Rectal smooth muscle tissue (tissue), 1 donor: Measurements from ENCODE around the gene AGAP1.

ENCODE experiments used
- H3K27ac ChIP-seq: one replicate; pipeline ENCODE4 v1.7.0; 2013; ENCODE audit warnings: low read depth, low read length, inconsistent platforms
- H3K27me3 ChIP-seq: one replicate; pipeline ENCODE4 v1.7.0; 2013; ENCODE audit warnings: low read length; ENCODE audit not compliant: control insufficient read depth, insufficient read depth
- H3K36me3 ChIP-seq: one replicate; pipeline ENCODE4 v1.7.0; 2013; ENCODE audit warnings: low read length; ENCODE audit not compliant: control insufficient read depth, insufficient read depth
- H3K4me1 ChIP-seq: one replicate; pipeline ENCODE4 v1.7.0; 2013; ENCODE audit warnings: low read length; ENCODE audit not compliant: control insufficient read depth, insufficient read depth
- H3K4me3 ChIP-seq: one replicate; pipeline ENCODE4 v1.7.0; 2013; ENCODE audit warnings: low read length
- H3K9ac ChIP-seq: one replicate; pipeline ENCODE4 v1.7.0; 2013; ENCODE audit warnings: low read length

Gene AGAP1

DNA sequence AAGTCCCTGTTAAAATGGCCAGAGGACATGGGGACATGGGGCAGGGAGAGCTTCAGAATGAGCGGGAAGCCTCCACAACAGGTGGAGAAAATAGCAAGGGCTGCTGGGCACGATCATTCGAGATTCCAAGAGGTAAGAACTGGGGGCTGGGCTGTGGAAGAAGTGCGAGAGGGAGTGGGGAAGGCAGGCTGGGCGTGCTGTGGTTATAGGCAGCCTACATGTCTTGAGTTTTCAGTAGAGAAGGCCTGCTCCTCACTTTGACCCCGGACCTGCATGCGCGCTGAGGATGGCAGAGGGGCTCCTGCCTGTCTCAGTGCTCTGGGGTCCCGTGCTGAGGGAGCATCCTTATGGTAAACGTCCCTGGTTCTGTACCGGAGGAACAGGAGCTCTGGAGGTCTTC, 115.5 kb downstream of the AGAP1 start:
- Histone ChIP-seq H3K27me3 (no peaks in the 10 kb centered on the region), H3K27ac (no peak overlapping the region), H3K4me1 (peaks cover 13% of the 10 kb centered on the region), H3K4me3 (no peak overlapping the region), H3K9ac (no peak overlapping the region), H3K36me3 (no peaks in the 10 kb centered on the region)

DNA sequence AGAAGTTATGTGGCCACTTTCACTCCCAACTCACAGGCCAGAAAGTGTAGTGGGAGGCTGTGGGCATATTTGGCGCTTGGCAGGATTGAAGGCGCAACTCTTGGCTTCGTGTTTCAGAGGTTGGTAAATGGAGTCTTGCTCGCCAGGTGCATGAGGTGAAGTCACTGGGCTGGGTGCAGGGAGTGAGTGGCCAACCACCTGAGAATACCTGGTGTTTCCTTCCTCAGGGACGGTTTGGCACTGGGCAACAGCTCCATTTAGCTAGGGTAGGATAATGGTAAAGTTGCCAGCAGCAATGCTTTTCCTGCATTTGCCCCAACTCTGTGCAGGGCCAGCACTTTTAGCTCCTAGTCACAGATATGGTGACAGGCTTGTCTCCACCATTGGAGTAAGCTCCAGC, 115.9 kb downstream of the AGAP1 start:
- peaks cover 13% of the 10 kb centered on the region for H3K4me1 ChIP-seq

DNA sequence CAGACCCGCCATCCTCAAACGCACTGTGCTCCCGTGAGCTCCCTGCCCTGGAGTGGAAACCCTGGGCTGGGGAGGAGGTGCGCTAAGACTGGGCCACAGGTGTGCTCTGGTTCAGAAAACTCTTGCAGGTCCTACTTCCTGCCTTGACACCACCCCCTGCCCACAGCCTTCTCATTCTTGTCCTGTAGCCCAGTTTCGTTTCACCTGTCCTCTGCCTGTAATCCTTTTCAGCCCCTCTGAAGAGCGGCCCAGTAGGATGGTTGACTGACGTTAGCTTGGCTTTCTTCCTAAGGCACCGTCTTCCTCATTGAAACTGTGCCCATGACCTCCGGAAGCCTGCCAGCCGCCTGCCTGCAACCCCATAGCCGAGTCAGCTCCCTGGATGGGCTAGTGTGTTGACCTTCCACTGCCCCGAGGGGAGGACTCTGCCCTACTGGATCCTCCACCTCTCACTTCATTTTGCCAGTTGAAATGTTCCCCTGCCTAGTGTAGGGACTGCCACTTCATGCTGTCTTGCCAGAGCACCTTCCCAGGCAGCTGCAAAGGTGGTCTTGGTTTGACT, 116.9 kb downstream of the AGAP1 start:
- H3K36me3 ChIP-seq, result no peaks in the 10 kb centered on the region
- no peak overlapping the region for H3K27ac ChIP-seq
- no peak overlapping the region for H3K9ac ChIP-seq
- H3K4me3 ChIP-seq, result no peak overlapping the region
- peaks cover 13% of the 10 kb centered on the region for H3K4me1 ChIP-seq
- no peaks in the 10 kb centered on the region for H3K27me3 ChIP-seq

More for the DNA sequence above, 115.9 kb downstream of the AGAP1 start:
- no peaks in the 10 kb centered on the region for H3K27me3 ChIP-seq
- H3K27ac ChIP-seq, result no peak overlapping the region
- H3K4me3 ChIP-seq, result no peak overlapping the region
- H3K36me3 ChIP-seq, result no peaks in the 10 kb centered on the region
- no peak overlapping the region for H3K9ac ChIP-seq

DNA sequence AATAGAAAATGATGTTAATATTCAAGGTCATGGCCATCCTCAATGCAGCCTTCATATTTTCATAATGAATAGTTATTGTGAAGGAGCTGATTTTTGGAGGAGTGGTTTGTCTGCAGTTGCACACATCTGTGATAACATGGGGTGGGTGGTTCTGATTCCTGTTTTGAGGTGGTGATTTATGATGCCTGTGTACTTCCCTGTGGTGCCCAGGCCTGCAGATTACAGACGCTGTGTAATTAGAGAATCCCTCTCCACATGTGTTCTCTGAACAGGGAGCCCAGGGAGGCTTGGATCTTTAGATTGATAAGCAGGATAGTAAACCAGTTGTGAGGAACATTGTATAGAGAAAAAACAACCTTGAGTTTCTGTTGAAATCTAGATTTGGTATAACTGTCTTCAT, 117.5 kb downstream of the AGAP1 start:
- Histone ChIP-seq H3K36me3 (no peaks in the 10 kb centered on the region), H3K27ac (no peak overlapping the region), H3K27me3 (no peaks in the 10 kb centered on the region), H3K4me3 (no peak overlapping the region), H3K9ac (no peak overlapping the region), H3K4me1 (peaks cover 7% of the 10 kb centered on the region)

GRCh38 chr2:235611756-235612155, 117.9 kb downstream of the AGAP1 start:
- H3K36me3 ChIP-seq, result no peaks in the 10 kb centered on the region
- H3K27ac ChIP-seq, result no peak overlapping the region
- H3K9ac ChIP-seq, result no peak overlapping the region
- H3K27me3 ChIP-seq, result no peaks in the 10 kb centered on the region
- H3K4me1 ChIP-seq, result peaks cover 6% of the 10 kb centered on the region
- H3K4me3 ChIP-seq, result no peak overlapping the region

DNA sequence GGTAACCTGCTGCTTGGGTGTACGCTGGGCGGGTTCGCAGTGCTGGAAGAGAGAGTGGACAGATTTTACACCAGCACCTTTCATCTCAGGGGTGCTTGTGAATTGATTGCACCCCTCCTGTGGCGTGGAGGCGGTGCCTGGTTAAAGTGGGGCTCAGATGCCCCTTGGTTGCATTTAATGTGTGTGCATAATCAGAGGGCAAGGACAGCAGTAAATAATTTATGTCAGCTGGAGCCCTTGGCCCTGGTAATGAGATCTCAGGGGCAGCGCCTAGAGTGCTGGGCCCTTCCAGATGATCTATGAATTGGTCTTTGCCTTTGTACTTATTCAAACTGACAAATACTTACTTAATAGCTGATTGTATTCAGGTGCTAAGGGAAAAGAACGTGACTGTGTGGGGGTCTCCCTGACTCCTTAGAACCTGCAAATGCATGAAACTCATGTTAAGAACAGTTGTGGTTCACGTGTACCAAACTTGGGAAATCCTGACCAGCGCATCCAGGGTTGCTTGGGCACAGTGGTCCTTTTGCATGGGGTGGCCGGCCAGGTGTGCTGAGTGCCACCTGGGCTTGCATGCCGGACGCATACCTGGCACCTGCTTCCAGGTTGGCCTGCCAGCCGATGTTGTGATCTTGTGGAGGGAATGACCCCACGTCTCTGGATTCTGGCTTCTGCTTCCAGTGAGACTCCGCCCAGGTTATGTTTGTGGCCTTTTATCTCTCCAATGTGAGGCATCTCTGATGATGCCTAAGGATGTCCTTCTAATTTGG, 118.5 kb downstream of the AGAP1 start:
- H3K4me1 ChIP-seq, result peaks cover 6% of the 10 kb centered on the region
- H3K36me3 ChIP-seq, result no peaks in the 10 kb centered on the region
- H3K27me3 ChIP-seq, result no peaks in the 10 kb centered on the region
- H3K4me3 ChIP-seq, result no peak overlapping the region
- H3K9ac ChIP-seq, result no peak overlapping the region
- no peak overlapping the region for H3K27ac ChIP-seq

DNA sequence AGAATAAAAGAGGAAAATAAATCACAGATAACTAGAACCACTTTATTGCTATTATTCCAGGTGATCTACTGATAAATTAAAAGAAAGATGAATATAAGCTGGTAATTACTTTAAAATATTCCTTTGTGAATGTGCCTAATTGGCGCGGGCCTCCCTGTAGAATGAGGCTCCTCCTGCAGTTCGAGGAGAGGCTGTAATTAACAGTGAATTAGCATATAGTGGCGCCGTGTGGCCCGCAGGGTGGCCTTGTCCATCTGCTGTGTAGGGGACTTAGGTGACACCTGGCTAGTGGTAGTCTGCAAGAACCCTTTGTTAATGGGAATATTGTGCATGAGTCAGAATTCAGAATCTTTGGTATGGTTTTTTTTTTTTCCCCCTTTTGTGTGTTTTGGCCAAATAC, 119.8 kb downstream of the AGAP1 start:
- Histone ChIP-seq H3K4me1 (peaks cover 5% of the 10 kb centered on the region), H3K36me3 (no peaks in the 10 kb centered on the region), H3K9ac (no peak overlapping the region), H3K27ac (no peak overlapping the region), H3K4me3 (no peak overlapping the region), H3K27me3 (no peaks in the 10 kb centered on the region)

- peaks cover 2% of the 10 kb centered on the region for H3K4me1 ChIP-seq
- no peak overlapping the region for H3K9ac ChIP-seq
Measured at GRCh38 chr2:235614176-235614860, 120.5 kb downstream of the AGAP1 start.

GRCh38 chr2:235614900-235615712, 121.3 kb downstream of the AGAP1 start:
- Histone ChIP-seq H3K27me3 (no peaks in the 10 kb centered on the region), H3K36me3 (no peaks in the 10 kb centered on the region), H3K4me1 (peaks cover 2% of the 10 kb centered on the region), H3K27ac (peak overlapping the region; percentile 7), H3K4me3 (no peak overlapping the region), H3K9ac (no peak overlapping the region)

More at GRCh38 chr2:235614176-235614860, 120.5 kb downstream of the AGAP1 start:
- H3K27me3 ChIP-seq, result no peaks in the 10 kb centered on the region
- no peaks in the 10 kb centered on the region for H3K36me3 ChIP-seq
- H3K27ac ChIP-seq, result no peak overlapping the region
- no peak overlapping the region for H3K4me3 ChIP-seq

DNA sequence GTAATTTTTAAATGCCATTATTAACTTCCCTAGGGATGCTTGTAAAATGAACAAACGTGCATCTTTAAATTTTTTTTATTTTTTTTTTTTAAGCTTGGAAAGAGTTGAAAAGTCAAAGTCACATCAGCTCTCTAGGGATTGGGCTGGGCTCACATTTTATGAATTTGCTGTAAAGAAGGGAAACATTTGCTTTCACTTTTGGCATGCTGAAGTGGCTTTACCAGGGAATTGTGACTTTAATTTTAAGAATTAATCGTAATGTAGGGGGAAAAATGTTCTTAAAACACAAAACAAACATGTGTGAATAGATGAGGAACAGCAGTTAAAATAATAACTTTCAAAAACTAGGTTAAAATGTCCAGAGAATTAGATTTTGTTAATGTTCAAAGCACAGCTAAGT, 123.0 kb downstream of the AGAP1 start:
- Histone ChIP-seq H3K36me3 (no peaks in the 10 kb centered on the region), H3K9ac (no peak overlapping the region), H3K4me1 (peaks cover 2% of the 10 kb centered on the region), H3K27ac (no peak overlapping the region), H3K27me3 (no peaks in the 10 kb centered on the region), H3K4me3 (no peak overlapping the region)

DNA sequence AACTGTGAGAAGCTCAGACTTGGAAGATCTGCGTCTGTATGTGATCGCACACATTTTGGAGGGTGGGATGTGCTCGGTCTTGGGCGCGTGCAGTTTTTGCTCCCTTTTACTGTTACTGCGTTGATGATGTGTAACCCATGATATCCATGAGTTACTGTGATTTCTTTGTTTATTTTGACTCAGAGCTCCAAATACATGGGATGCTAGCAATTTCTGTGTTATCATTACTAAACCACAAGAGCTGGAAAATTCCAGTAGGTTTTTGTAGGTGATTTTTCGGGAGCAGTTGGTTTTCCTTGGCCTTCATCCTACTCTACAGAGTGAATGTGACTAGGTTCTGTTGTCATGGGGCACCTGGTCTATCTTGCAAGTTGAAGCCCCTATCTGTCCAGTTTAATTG, 124.2 kb downstream of the AGAP1 start:
- Histone ChIP-seq H3K9ac (no peak overlapping the region), H3K27ac (no peak overlapping the region), H3K27me3 (no peaks in the 10 kb centered on the region), H3K4me1 (peaks cover 2% of the 10 kb centered on the region), H3K4me3 (no peak overlapping the region), H3K36me3 (no peaks in the 10 kb centered on the region)

DNA sequence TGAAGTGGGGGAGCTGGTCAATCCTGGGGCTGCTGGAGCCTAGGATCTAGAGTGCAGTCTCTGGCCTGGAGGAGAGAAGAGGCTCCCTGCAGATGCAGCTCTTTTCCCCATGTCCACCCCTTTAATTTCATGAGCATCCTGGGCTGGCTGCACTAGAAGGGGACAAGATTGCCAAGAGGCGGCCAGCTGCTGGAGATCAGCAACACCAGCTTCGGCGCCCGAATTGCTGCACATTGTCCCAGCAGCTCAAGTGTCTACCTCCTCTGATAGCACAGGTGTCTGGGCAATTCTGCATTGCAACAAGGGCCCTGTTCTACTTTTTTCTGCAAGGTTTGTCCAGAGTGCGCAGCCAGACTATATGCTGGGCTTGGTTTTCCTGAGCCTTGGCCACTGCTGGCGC, 125.7 kb downstream of the AGAP1 start:
- H3K4me3 ChIP-seq, result no peak overlapping the region
- H3K27me3 ChIP-seq, result no peaks in the 10 kb centered on the region
- H3K9ac ChIP-seq, result no peak overlapping the region
- no peak overlapping the region for H3K27ac ChIP-seq
- peaks cover 2% of the 10 kb centered on the region for H3K4me1 ChIP-seq
- no peaks in the 10 kb centered on the region for H3K36me3 ChIP-seq
